Femur (tissue), 1 donor: ENCODE data around the gene ERGIC1.
"Not testable (repeated sequence)": the region's sequence is repeated elsewhere in the genome, so short reads cannot be mapped to it uniquely, and the experiment has no call there.

Source experiments
- DNase-seq: peaks from one replicate; pipeline ENCODE4 v3.0.0-alpha.2; 2017

Gene ERGIC1

GRCh38 chr5:172830876-172831662, 3.0 kb upstream of the ERGIC1 start:
- DNase-seq, result no peak

- DNase-seq, result no peak
Observed at GRCh38 chr5:172832383-172833315, 1.4 kb upstream of the ERGIC1 start.

GRCh38 chr5:172833372-172833685, 722 bp upstream of the ERGIC1 start:
- no peak for DNase-seq

- DNase-seq, result peak; percentile 61
Observed at GRCh38 chr5:172834415-172835289, 601 bp downstream of the ERGIC1 start.

GRCh38 chr5:172835290-172835993, 1.4 kb downstream of the ERGIC1 start:
- no peak for DNase-seq

GRCh38 chr5:172835994-172836356, 1.9 kb downstream of the ERGIC1 start:
- DNase-seq, result no peak

GRCh38 chr5:172837640-172838039, 3.6 kb downstream of the ERGIC1 start:
- DNase-seq, result peak; percentile 43

GRCh38 chr5:172838151-172838875, 4.3 kb downstream of the ERGIC1 start:
- no peak for DNase-seq

GRCh38 chr5:172839669-172840431, 5.8 kb downstream of the ERGIC1 start:
- DNase-seq, result no peak

- DNase-seq, result no peak
Observed at GRCh38 chr5:172840432-172841154, 6.5 kb downstream of the ERGIC1 start.

- DNase-seq, result no peak
Observed at GRCh38 chr5:172841256-172841655, 7.2 kb downstream of the ERGIC1 start.

- DNase-seq, result no peak
Observed at GRCh38 chr5:172843825-172844576, 9.9 kb downstream of the ERGIC1 start.

- no peak for DNase-seq
Observed at GRCh38 chr5:172844577-172844838, 10.5 kb downstream of the ERGIC1 start.

GRCh38 chr5:172845154-172845553, 11.1 kb downstream of the ERGIC1 start:
- no peak for DNase-seq

- DNase-seq, result no peak
Observed at GRCh38 chr5:172845576-172845975, 11.5 kb downstream of the ERGIC1 start.

- DNase-seq, result no peak
Observed at GRCh38 chr5:172846249-172846648, 12.2 kb downstream of the ERGIC1 start.

- DNase-seq, result no peak
Observed at GRCh38 chr5:172846677-172847076, 12.6 kb downstream of the ERGIC1 start.

- DNase-seq, result not testable (repeated sequence)
Observed at GRCh38 chr5:172847584-172847983, 13.5 kb downstream of the ERGIC1 start.

- DNase-seq, result no peak
Observed at GRCh38 chr5:172848419-172848818, 14.4 kb downstream of the ERGIC1 start.
